ENCODE results near the gene CACNB1. TPM values are rescaled to one million over a fixed set of nuclear protein-coding genes. Genes with fewer than 3 reads are reported as not detected.

CACNB1 gene
- total RNA-seq (2022; extraction: Qiagen RNA extraction; ENCODE audit: low read depth) = 4.2 to 6.1 TPM (median 5.6 TPM) in 5 replicates

GRCh38 chr17:39197380-39198185, at the start of gene CACNB1:
Gene CACNB1 (minus strand): TSS chr17:39197669. CDS start chr17:39197495, 174 bp downstream.

GRCh38 chr17:39225308-39225958, 28.0 kb upstream of the CACNB1 start, which contains the start of gene STAC2:
Gene STAC2 (minus strand): TSS chr17:39225945. CDS start chr17:39225502, 443 bp downstream.

GRCh38 chr17:39200070-39200879, 2.8 kb upstream of the CACNB1 start, which contains the start of gene RPL19:
Gene RPL19 (plus strand): TSS chr17:39200283. CDS start chr17:39200345, 62 bp downstream.

GRCh38 chr17:39165841-39166349, 31.6 kb downstream of the CACNB1 start, which contains the start of gene ARL5C:
Gene ARL5C (minus strand): TSS chr17:39166161. CDS start chr17:39165760, 401 bp downstream.

GRCh38 chr17:39151150-39151942, 46.1 kb downstream of the CACNB1 start, which contains the start of gene PLXDC1:
Gene PLXDC1 (minus strand): TSS chr17:39151637. CDS start chr17:39151437, 200 bp downstream.

Other genes with a start within 250 kb of the CACNB1 start
- not detected in 5 replicates for gene FBXO47, start 230.3 kb downstream of the CACNB1 start, total RNA-seq (2022; extraction: Qiagen RNA extraction; ENCODE audit: low read depth)
- gene PLXDC1, start 46.0 kb downstream of the CACNB1 start, total RNA-seq (2022; extraction: Qiagen RNA extraction; ENCODE audit: low read depth) = 0.05 to 0.81 TPM (median 0.11 TPM) in 5 replicates
- not detected in 5 replicates for gene ARL5C, start 31.5 kb downstream of the CACNB1 start, total RNA-seq (2022; extraction: Qiagen RNA extraction; ENCODE audit: low read depth)
- 3,819 to 4,297 TPM (median 4,051 TPM) in 5 replicates for gene RPL19, start 2.6 kb upstream of the CACNB1 start, total RNA-seq (2022; extraction: Qiagen RNA extraction; ENCODE audit: low read depth)
- 0.09 to 0.22 TPM (median 0.14 TPM) in 5 replicates for gene STAC2, start 28.3 kb upstream of the CACNB1 start, total RNA-seq (2022; extraction: Qiagen RNA extraction; ENCODE audit: low read depth)
- 7.2 to 11.1 TPM (median 9.9 TPM) in 5 replicates for gene FBXL20, start 204.0 kb upstream of the CACNB1 start, total RNA-seq (2022; extraction: Qiagen RNA extraction; ENCODE audit: low read depth)